GM12878 (cell line): ENCODE measurements around the gene CACNA1I. TPM values are rescaled to one million over a fixed set of nuclear protein-coding genes. Genes with fewer than 3 reads are reported as not detected.
A peak's percentile ranks its signal among the peaks of the same experiment; 100 is the strongest.

ENCODE experiments used
- ATAC-seq: fragments of 200-7000 bp; cut with Tn5 transposase; 3 replicates; pipeline ENCODE4 v1.9.1; 2020; ENCODE audit warnings: mild to moderate bottlenecking, moderate library complexity
- BruUV-seq: library from RNA; stranded (reverse); fragments of 400-500 nt; replicated peaks from 2 replicates; lab custom pipeline; 2021; lab: Mats Ljungman, UMichigan
- CTCF ChIA-PET: fragments of 300-600 bp; sonication (Branson Sonifier 250); formaldehyde crosslinking; extraction: SDS; loops from one replicate; lab custom pipeline; 2021; ENCODE audit warnings: inconsistent platforms; lab: Yijun Ruan, JAX
- POLR2A ChIA-PET: fragments of 350-600 bp; formaldehyde crosslinking; extraction: SDS; loops from one replicate; lab custom pipeline; 2021; ENCODE audit warnings: inconsistent platforms; lab: Charles Lee
- RAD21 ChIA-PET: fragments of 300-600 bp; sonication (Branson Sonifier 250); formaldehyde crosslinking; loops from one replicate; lab custom pipeline; 2023; ENCODE audit warnings: antibody characterized with exemption; ENCODE audit not compliant: unreplicated experiment; lab: Charles Lee
- SMC1A ChIA-PET: fragments of 300-600 bp; sonication (Branson Sonifier 250); formaldehyde crosslinking; loops from one replicate; lab custom pipeline; 2023; ENCODE audit not compliant: unreplicated experiment, uncharacterized antibody; lab: Charles Lee
- DNase-seq: peaks from one replicate; pipeline ENCODE4 v3.0.0-alpha.2; 2011; ENCODE audit warnings: low read depth, low spot score
- FAIRE-seq: peaks from 3 replicates; lab custom pipeline; 2011; peaks lifted over from hg19 to GRCh38; lab: Jason Lieb, UNC
- H2AFZ ChIP-seq: 2 replicates; pipeline ENCODE4 v1.6.0; 2011; ENCODE audit warnings: low read depth, low read length, control low read depth; ENCODE audit not compliant: control insufficient read depth
- H3K27ac ChIP-seq: 2 replicates; pipeline ENCODE4 v1.5.1; 2011; ENCODE audit warnings: control low read depth; ENCODE audit not compliant: control insufficient read depth, insufficient read depth
- H3K27me3 ChIP-seq, 2 experiments: replicated peaks in 1 of 2; 2 replicates each; pipeline versions ENCODE4 v1.6.0 to v1.6.1; 2011; ENCODE audit warnings: low read length in 1 of 2; ENCODE audit not compliant: control insufficient read depth in 2 of 2, insufficient read depth in 2 of 2
- H3K36me3 ChIP-seq, 2 experiments: 2 replicates each; pipeline ENCODE4 v1.5.1; 2011; ENCODE audit warnings: low read length in 1 of 2; ENCODE audit not compliant: control insufficient read depth in 2 of 2, insufficient read depth in 2 of 2
- H3K4me1 ChIP-seq: 2 replicates; pipeline ENCODE4 v1.6.1; 2011; ENCODE audit warnings: mild to moderate bottlenecking, low read length, moderate library complexity, mixed read lengths; ENCODE audit not compliant: control insufficient read depth, insufficient read depth
- H3K4me2 ChIP-seq: 2 replicates; pipeline ENCODE4 v1.6.0; 2011; ENCODE audit warnings: control low read depth; ENCODE audit not compliant: control insufficient read depth, insufficient read depth
- H3K4me3 ChIP-seq: fragments of 200-600 bp; sonication (generic); 2 replicates; pipeline ENCODE4 v1.5.1; 2016
- H3K79me2 ChIP-seq: 2 replicates; pipeline ENCODE4 v1.6.0; 2011; ENCODE audit warnings: low read length; ENCODE audit not compliant: control insufficient read depth, insufficient read depth
- H3K9ac ChIP-seq: 2 replicates; pipeline ENCODE4 v1.8.0; 2011; ENCODE audit warnings: low read length, control low read depth, mixed read lengths; ENCODE audit not compliant: control insufficient read depth, insufficient read depth
- H3K9me3 ChIP-seq: replicated peaks from 3 replicates; pipeline ENCODE4 v1.5.1; 2011; ENCODE audit warnings: mild to moderate bottlenecking, low read length; ENCODE audit not compliant: control insufficient read depth, insufficient read depth
- H4K20me1 ChIP-seq: 2 replicates; pipeline ENCODE4 v1.6.0; 2011; ENCODE audit not compliant: control insufficient read depth, insufficient read depth
- BACH1 ChIP-seq: fragments of 450-650 bp; IDR thresholded peaks from 2 replicates; pipeline ENCODE4 v1.6.1; 2017; ENCODE audit warnings: mild to moderate bottlenecking, borderline replicate concordance
- RAD51 ChIP-seq: fragments of 450-650 bp; IDR thresholded peaks from 2 replicates; pipeline ENCODE4 v1.6.1; 2016; ENCODE audit warnings: moderate library complexity, mild to moderate bottlenecking, inconsistent platforms
- ZNF24 ChIP-seq: fragments of 450-650 bp; IDR thresholded peaks from 2 replicates; pipeline ENCODE4 v1.6.1; 2017; ENCODE audit warnings: antibody characterized with exemption, mild to moderate bottlenecking
- whole genome bisulfite sequencing: methylation state at CpG from one replicate; pipeline ENCODE4 v1.1.6; 2016; ENCODE audit warnings: low lambda C conversion rate; ENCODE audit not compliant: insufficient replicate concordance, insufficient coverage; ENCODE audit errors: missing lambda C conversion rate; 5-methylcytosine and 5-hydroxymethylcytosine counted together
- in situ Hi-C: fragments of 300-500 bp; cut with MboI; formaldehyde crosslinking; loops from 9 replicates; pipeline ENCODE4 v1.14.3; 2018; ENCODE audit warnings: mixed read lengths
- intact Hi-C: fragments of 100-400 bp; cut with micrococcal nuclease; formaldehyde crosslinking; loops from one replicate; pipeline ENCODE4 v1.14.2; 2022; ENCODE audit not compliant: unreplicated experiment
- polyA plus RNA-seq, 11 experiments: library from polyadenylated mRNA; depleted of rRNA in 4 of 11; unstranded in 6 of 11; stranded (reverse) in 5 of 11; fragments of >200 nt; fragmentation: Nextera tagmentation in 4 of 11; fragmentation: Illumina TruSeq in 1 of 11; extraction: Ambion mirVana in 4 of 11; extraction: Trizol in 1 of 11; gene quantifications; 1 replicate in 1 of 11; 2 replicates in 10 of 11; pipeline versions ENCODE4 v1.2.1 to v1.2.3, GENCODE V29; 2011 to 2016; ENCODE audit warnings: inconsistent platforms in 2 of 11, missing spikeins in 2 of 11, low read depth in 1 of 11
- total RNA-seq, 4 experiments: library from RNA; depleted of rRNA in 3 of 4; stranded (reverse); fragments of >200 nt in 3 of 4; fragmentation: Illumina TruSeq in 1 of 4; extraction: Trizol in 1 of 4; gene quantifications; 2 replicates each; pipeline versions ENCODE4 v1.2.1 to v1.2.3, GENCODE V29; 2013 to 2021
- TF ChIP-seq, protein P1 (sequence below): fragments of 450-650 bp; formaldehyde crosslinking; IDR thresholded peaks from 2 replicates; pipeline ENCODE4 v1.4.0; 2020; ENCODE audit warnings: mild to moderate bottlenecking, moderate library complexity

Gene CACNA1I
- total and polyA plus RNA-seq, 10 of the 15 experiments (the other 5 are each of a cell fraction or from before 2014, with no cell fraction given) = 0.01 to 0.03 TPM; not detected in 8

DNA sequence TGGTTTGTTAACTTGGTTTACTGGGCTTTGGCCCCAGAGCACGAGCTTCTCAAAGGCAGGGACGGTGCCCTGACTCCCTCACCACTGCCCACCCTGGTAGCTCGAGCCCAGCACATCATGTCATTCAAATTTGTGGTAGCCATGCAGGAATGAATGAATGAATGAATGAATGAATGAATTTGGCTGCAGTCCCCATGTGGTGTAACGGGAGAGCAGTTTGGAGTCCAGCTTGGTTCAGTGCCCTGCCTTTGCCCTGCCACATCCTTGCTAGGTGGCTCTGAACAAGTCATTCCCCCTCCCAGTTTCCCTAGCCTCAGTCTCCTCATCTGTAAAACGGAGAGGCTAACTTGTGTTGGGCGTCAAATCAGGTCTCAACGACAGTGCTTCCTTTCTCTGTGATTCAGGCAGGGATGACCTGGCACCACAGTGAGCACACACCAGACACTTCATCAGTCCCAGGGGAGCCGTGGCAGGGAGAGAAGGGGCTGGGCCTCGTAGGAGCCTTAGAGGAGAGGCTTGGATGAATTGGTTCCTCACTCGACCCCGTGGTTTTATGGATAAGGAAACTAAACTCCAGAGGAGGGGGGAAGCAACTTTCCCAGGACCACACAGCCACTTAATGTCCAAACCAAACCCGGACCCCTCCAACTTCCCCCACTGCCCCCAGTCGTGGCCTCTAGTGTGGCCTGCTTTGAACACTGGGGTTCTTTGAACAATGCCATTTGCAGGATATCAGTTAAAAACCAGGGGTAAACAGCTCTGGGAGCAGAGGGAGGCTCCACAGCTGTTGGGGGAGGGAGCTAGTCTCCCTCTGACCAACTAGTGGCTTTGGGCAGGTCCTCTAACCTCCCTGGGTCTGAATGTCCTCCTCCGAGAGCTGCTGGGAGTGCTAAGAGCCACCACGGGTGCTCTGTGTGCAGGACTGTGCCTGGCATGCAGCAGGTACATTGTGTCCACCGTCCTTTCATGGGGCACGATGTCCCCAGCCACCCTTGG lies 86.2 kb downstream of the CACNA1I start:
- Histone ChIP-seq H4K20me1 (no peaks in the 10 kb centered on the region), H3K27me3 (peaks cover 4 to 8% of the 10 kb centered on the region in 2 experiments; a peak in 3 of 4 replicates), H3K79me2 (no peaks in the 10 kb centered on the region), H3K4me2 (no peak overlapping the region), H3K4me3 (no peak overlapping the region), H3K9ac (no peak overlapping the region), H3K27ac (no peak overlapping the region), H3K9me3 (no peaks in the 10 kb centered on the region), H2AFZ (no peak overlapping the region), H3K4me1 (no peaks in the 10 kb centered on the region), H3K36me3 (no peaks in the 10 kb centered on the region)
- POLR2A ChIA-PET = no interaction called here
- 13% methylated on average over 17 of the region's 17 CpGs for WGBS
- CTCF ChIA-PET = interaction anchor here (0.9 kb wide), 1 partner anchor 368 kb away, joined by 3 read pairs; no protein-coding TSS in a partner anchor
- intact Hi-C loops = no loop called here
- ATAC-seq (no peak), FAIRE-seq (no peak), DNase-seq (no peak)
- BruUV-seq = no TSS peak
- in situ Hi-C loops = no loop called here
- SMC1A ChIA-PET = no interaction called here
- RAD21 ChIA-PET = interaction anchor here (0.7 kb wide), 1 partner anchor 368 kb away, joined by 3 read pairs; no protein-coding TSS in a partner anchor
- TF ChIP-seq BACH1 (no peak), ZNF24 (peak; percentile 74)

DNA sequence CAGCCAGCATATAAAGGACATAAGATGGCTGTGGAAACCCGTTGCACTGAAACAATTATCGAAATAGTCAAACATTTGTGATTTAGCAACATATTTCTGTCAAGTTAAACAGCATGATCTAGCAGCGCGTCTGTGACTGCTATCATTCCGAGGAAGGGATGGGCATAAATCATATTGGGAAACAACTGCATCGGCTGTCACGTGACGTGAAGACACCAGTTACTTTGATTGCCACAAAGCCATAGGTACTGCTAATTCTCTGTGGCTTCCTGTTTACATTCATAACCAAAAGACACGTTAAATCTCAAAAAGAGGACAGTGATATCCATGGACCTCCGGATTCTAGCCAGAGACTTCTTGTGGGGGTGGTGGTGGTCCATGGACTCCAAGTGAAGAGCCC lies 87.8 kb downstream of the CACNA1I start:
- no peak overlapping the region for H3K9ac ChIP-seq
- 30% methylated on average over 10 of the region's 10 CpGs for WGBS
- peak; percentile 38; the same call in 1 of the 2 replicates for TF ChIP-seq RAD51
- TF ChIP-seq, protein P1, sequence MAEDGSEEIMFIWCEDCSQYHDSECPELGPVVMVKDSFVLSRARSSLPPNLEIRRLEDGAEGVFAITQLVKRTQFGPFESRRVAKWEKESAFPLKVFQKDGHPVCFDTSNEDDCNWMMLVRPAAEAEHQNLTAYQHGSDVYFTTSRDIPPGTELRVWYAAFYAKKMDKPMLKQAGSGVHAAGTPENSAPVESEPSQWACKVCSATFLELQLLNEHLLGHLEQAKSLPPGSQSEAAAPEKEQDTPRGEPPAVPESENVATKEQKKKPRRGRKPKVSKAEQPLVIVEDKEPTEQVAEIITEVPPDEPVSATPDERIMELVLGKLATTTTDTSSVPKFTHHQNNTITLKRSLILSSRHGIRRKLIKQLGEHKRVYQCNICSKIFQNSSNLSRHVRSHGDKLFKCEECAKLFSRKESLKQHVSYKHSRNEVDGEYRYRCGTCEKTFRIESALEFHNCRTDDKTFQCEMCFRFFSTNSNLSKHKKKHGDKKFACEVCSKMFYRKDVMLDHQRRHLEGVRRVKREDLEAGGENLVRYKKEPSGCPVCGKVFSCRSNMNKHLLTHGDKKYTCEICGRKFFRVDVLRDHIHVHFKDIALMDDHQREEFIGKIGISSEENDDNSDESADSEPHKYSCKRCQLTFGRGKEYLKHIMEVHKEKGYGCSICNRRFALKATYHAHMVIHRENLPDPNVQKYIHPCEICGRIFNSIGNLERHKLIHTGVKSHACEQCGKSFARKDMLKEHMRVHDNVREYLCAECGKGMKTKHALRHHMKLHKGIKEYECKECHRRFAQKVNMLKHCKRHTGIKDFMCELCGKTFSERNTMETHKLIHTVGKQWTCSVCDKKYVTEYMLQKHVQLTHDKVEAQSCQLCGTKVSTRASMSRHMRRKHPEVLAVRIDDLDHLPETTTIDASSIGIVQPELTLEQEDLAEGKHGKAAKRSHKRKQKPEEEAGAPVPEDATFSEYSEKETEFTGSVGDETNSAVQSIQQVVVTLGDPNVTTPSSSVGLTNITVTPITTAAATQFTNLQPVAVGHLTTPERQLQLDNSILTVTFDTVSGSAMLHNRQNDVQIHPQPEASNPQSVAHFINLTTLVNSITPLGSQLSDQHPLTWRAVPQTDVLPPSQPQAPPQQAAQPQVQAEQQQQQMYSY (CRISPR knock-in tag) = no peak
- TF ChIP-seq, all 136 proteins: peak for 1
- intact Hi-C loops = no loop called here
- SMC1A ChIA-PET = no interaction called here
- BruUV-seq = no TSS peak
- Histone ChIP-seq H3K9me3 (no peaks in the 10 kb centered on the region), H3K27ac (no peak overlapping the region), H3K27me3 (peaks cover 8 to 15% of the 10 kb centered on the region in 2 experiments), H3K4me3 (no peak overlapping the region), H2AFZ (no peak overlapping the region), H3K4me2 (no peak overlapping the region), H3K36me3 (no peaks in the 10 kb centered on the region), H4K20me1 (no peaks in the 10 kb centered on the region), H3K4me1 (no peaks in the 10 kb centered on the region), H3K79me2 (no peaks in the 10 kb centered on the region)
- no peak for DNase-seq
- ATAC-seq = no peak
- CTCF ChIA-PET = no interaction called here
- POLR2A ChIA-PET = no interaction called here
- RAD21 ChIA-PET = no interaction called here
- in situ Hi-C loops = no loop called here
- no peak for FAIRE-seq
